Measurements from ENCODE around the gene HOXA7.

Gene HOXA7

DNA sequence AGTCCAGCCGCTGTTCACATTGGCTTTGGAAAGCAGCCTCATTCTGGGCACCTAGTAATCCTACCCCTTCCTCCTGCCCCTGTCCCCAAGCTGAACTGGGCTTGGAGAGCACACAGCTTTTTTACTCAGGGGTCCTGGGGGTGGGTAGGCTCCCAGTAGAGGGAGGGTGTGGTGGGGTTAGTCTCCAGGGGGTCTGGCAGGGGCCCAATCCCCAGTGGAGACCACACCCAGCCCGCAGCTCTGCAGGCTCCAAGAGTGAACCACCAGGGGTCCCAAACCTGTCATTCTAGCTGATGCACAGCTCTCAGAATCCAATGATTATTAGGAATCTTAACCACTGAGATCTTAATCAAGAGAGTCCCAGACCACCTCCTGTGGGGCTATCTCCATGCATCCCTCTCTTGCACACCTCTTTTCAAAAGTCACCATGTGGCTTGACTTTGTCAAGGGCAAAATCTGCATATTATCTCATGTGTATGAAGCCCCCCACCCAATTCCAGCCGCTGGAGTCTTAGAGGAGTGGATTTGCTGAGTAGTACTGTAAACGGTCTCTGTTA, 25.9 kb upstream of the HOXA7 start:
- no peak for DNase-seq (ENCODE audit: low spot score)

GRCh38 chr7:27181795-27182275, 25.4 kb upstream of the HOXA7 start:
- DNase-seq (ENCODE audit: low spot score) = no peak

GRCh38 chr7:27180431-27181420, 24.3 kb upstream of the HOXA7 start:
- no peak for DNase-seq (ENCODE audit: low spot score)

DNA sequence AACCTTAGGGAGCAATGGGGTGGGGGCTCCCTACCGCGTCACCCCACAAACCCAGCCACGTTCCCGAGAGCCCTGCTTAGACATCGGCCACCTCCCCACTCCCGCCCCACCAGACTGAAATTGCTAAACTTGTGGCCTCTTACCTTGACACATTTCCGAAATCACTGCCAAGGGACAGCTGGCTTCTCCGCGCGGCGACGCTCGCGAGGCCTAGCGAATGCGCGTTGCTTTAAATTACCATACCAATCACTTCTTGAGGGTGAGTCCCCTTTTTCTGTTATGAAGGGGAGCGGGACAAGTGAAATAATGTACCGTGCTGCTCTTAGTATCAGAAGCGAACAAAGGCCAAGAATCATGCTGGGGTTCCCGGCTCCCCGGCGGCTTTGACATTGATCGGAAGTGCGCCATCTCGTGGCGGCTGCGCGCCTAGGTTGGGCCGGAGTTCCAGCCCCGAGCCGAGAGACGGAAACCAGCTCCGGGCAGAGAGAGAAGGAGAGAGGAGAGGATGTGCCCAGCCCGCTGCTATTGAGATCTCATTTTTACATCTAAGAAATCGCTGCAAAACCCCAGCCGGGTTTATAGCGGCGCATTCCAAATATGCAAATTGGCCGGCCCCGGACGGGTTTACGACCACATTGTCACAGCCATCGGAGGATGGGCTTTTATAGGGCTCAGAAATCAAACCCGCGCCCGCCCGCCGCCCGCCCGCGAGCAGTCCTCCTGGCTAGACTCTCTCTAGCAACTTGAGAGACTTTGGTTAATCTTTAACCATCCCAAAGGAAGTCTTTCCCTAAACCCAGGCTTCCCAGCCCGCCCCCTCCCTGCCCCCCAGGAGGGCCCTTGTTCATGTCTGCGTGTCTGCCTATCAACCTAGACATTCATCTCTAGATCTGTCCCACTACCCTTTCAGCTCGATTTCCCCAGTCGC, 23.3 kb upstream of the HOXA7 start:
- no peak for DNase-seq (ENCODE audit: low spot score)

- DNase-seq (ENCODE audit: low spot score) = no peak
Measured at GRCh38 chr7:27179030-27179429, 22.6 kb upstream of the HOXA7 start.

- DNase-seq (ENCODE audit: low spot score) = no peak
Measured at GRCh38 chr7:27178366-27178765, 21.9 kb upstream of the HOXA7 start.

DNA sequence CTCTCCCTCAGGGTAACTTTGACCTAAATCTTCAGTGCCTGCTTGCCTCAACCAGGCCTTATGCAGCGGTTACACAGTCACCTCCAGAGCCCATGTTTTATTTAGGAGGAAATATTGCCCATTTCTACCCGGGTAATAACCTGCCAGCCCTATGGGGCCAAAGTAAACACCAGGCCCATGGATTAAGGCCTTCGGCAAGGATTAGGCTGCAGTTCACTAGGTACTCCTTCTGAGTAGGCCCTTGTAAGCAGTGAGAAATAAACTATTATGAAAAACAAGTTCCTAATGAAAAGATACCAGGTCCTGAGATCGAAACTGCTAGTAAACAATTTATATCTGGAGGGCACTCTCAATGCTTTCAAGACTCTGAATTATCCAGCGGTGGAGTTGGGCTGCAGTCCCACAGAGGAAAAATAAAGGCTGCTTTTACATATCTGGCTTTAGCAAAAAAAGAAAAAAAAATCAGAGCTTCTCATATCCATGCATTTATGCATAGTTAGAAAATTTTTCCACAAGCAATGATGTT, 21.4 kb upstream of the HOXA7 start:
- DNase-seq (ENCODE audit: low spot score) = no peak

- DNase-seq (ENCODE audit: low spot score) = no peak
Measured at GRCh38 chr7:27176962-27177794, 20.7 kb upstream of the HOXA7 start.

- no peak for DNase-seq (ENCODE audit: low spot score)
Measured at GRCh38 chr7:27176524-27176845, 20.0 kb upstream of the HOXA7 start.

GRCh38 chr7:27175626-27176523, 19.4 kb upstream of the HOXA7 start:
- no peak for DNase-seq (ENCODE audit: low spot score)

DNA sequence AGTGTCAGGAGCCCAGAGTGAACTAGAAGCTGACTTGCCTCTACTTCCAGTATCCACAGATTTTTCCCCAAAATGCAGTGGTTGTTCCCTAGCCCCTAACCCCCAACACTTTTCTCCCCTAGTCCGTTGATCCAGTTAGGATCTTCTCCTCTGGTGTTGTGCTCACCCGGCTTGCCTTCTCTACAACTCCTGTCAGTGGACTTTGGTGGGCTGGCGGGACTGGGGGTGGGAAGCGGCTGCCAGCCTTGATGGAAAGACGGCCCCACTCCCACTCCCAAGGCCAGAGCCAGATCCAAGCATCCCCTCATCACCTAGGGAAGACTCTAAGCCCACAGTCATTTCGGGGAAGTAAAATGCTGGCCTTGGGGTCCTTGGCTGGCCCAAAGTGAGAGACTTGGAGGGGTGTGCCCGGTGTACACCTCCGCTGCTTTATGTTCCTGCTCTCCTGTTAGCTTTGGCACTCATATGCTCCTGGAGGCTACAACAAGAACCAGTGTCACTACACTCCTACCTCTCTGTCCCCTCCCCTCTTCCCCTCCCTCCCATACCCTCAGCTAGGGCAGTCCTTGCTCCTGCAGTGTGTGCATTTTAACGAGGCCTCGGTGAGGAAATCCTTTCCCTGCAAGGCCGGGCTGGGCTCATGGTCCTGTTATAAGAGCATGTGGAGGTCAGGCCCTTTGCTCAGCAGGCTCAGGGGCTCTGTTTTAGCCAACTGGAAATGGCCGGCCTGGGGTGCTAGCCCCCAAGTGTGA, 18.6 kb upstream of the HOXA7 start:
- DNase-seq (ENCODE audit: low spot score) = no peak

GRCh38 chr7:27173956-27174873, 17.7 kb upstream of the HOXA7 start, which contains the start of gene HOXA10:
Gene HOXA10 (minus strand): TSS chr7:27174320. CDS start chr7:27174306, 14 bp downstream.
- no peak for DNase-seq (ENCODE audit: low spot score)

DNA sequence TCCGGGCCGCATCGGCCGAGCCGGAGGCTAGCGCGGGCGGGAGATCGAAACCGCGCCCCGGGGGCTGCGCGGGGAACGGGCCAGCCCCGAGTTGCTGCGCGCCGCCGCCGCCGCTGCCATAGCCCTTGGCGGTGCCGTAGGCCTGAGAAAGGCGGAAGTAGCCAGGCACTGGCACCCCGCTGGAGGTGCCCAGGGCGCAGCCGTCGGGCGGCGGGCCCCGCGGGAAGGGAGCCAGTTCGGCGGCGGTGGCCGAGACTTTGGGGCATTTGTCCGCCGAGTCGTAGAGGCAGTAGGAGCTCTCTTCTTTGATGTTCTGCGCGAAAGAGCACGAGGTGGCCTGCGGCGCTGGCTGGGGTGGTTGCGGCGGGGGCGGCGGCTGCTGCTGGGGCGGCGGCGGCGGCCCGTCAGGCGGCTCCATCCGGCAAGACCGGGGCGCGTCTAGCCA, 17.1 kb upstream of the HOXA7 start:
- no peak for DNase-seq (ENCODE audit: low spot score)

DNA sequence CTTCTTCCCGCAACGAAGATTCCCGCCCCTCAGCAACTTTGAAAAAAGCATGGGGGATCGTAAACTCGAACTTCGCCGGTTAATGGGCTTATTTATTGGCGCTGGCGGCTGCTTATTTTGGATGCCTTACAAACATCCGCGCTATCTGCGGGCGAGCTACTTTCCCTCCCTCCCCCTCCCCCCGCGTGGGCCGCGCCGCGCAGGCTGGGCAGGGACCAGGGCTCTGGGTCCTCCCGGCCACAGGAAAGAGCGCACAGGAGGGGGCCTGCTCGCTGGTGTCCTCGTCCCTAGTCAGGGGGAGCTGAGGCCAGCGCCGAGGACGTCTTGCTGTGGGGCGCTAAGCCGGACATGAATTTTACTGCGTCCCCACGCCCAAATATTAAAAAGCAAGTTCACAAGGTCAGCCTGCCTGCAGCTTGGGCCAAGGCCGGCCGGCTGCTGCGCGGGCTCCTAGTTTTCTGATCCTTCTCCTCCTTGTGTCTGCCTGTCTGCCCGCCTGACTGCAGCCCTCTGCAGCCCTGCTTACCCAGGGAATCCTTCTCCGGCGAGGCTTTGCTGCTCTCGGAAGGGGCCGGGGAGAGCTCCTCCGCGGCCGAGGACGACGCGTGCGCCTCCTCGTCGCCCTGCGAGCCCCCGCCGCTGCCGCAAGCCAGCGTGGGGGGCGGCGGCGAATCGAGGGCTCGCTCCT, 16.5 kb upstream of the HOXA7 start:
- no peak for DNase-seq (ENCODE audit: low spot score)

DNA sequence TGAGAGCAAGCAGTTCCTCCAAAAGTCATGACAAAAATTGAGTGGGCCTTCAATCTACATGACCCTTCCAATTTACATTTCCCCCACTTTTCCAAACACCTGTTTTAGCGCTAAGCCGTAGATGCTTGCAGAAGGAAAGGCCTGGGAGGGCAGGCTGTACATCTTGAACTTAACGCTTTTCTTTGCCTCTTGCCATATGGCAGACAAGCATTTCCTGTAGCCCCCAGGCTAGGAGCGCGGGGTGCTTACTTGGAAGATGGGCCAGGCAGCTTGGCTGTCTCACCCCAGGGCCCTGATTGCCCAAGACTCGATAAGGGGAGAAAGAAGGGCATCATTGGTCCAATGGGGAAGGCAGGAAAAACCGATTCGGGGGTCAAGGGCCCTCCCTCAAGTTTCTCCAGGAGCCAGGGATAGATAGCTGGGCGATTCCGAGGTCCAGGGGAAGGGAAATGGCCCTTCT, 15.9 kb upstream of the HOXA7 start:
- no peak for DNase-seq (ENCODE audit: low spot score)

- DNase-seq (ENCODE audit: low spot score) = no peak
Measured at GRCh38 chr7:27171637-27172314, 15.3 kb upstream of the HOXA7 start.

DNA sequence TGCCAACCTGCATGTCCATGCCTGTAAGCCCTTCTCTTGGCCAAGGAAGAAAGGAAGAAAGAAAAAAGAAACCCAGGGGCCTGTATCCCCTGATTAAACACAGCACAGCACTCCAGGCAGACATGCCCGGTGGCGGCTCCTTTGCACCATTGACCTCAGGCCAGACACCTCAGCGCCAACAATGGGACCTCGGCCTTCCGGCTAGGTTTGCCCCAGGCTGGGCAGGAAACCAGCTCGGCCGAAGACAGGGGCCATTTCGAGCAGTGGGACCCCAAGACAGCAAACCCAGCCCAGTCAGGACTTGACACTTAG, 14.8 kb upstream of the HOXA7 start:
- DNase-seq (ENCODE audit: low spot score) = no peak
